ENCODE data around the gene KCNJ14.

Gene KCNJ14

GRCh38 chr19:48444129-48444935 lies 11.0 kb upstream of the KCNJ14 start:
- DNase-seq (ENCODE audit: low spot score), result no peak
- peak overlapping the region; percentile 75 for H3K27ac ChIP-seq
- TF ChIP-seq CTCF (conservative IDR thresholded peaks at IDR 0.05; ENCODE audit: low read depth), result no peak
- POLR2A ChIA-PET (ENCODE audit: low non-redundant PET), result no interaction called here
- CTCF ChIA-PET, result interaction anchor here (0.6 to 1.7 kb wide), 4 partner anchors 16 to 140 kb away, joined by 3 read pairs; no protein-coding TSS in a partner anchor

- DNase-seq (ENCODE audit: low spot score), result no peak
- CTCF ChIA-PET, result interaction anchor here (0.6 to 1.7 kb wide), 7 partner anchors 16 to 140 kb away, joined by 3 to 4 read pairs (median 3); partner anchors contain the start of gene KDELR1
- H3K27ac ChIP-seq, result peak overlapping the region; percentile 75
- no peak for TF ChIP-seq CTCF (conservative IDR thresholded peaks at IDR 0.05; ENCODE audit: low read depth)
- POLR2A ChIA-PET (ENCODE audit: low non-redundant PET), result interaction anchor here (1.0 kb wide), 2 partner anchors 48 to 174 kb away, joined by 3 read pairs; partner anchors contain the start of genes RPL18 and SPHK2
These were observed 10.5 kb upstream of the KCNJ14 start for GRCh38 chr19:48444936-48445200.

GRCh38 chr19:48445256-48445605 lies 10.1 kb upstream of the KCNJ14 start:
- ChIA-PET POLR2A (ENCODE audit: low non-redundant PET) (interaction anchor here (1.0 kb wide), 2 partner anchors 48 to 174 kb away, joined by 3 read pairs; partner anchors contain the start of genes RPL18 and SPHK2), CTCF (interaction anchor here (0.6 to 1.7 kb wide), 8 partner anchors 13 to 139 kb away, joined by 3 to 4 read pairs (median 3); partner anchors contain the start of gene KDELR1)
- peak overlapping the region; percentile 90 for H3K27ac ChIP-seq
- peak; percentile 91 for DNase-seq (ENCODE audit: low spot score)
- peak; percentile 77 for TF ChIP-seq CTCF (conservative IDR thresholded peaks at IDR 0.05; ENCODE audit: low read depth)

GRCh38 chr19:48445606-48446481 lies 9.5 kb upstream of the KCNJ14 start, which contains the start of gene GRWD1:
Gene GRWD1, plus strand, starts transcription at chr19:48445983. Its CDS starts 23 bp downstream, at chr19:48446006.
- TF ChIP-seq CTCF (conservative IDR thresholded peaks at IDR 0.05; ENCODE audit: low read depth), result 0 out of 2 replicates have a peak, but pooled peaks have one; percentile 29
- DNase-seq (ENCODE audit: low spot score), result peak; percentile 97
- ChIA-PET POLR2A (ENCODE audit: low non-redundant PET) (interaction anchor here (0.6 to 1.0 kb wide), 3 partner anchors 42 to 173 kb away, joined by 3 to 4 read pairs (median 3); partner anchors contain the start of genes RPL18 and SPHK2), CTCF (interaction anchor here (0.6 to 1.7 kb wide), 7 partner anchors 13 to 496 kb away, joined by 3 to 4 read pairs (median 3); partner anchors contain the start of gene KDELR1)
- peak within 1 kb of the TSS; percentile 90 for H3K27ac ChIP-seq

- ChIA-PET POLR2A (ENCODE audit: low non-redundant PET) (no interaction called here), CTCF (interaction anchor here (0.7 kb wide), 1 partner anchor 495 kb away, joined by 3 read pairs; no protein-coding TSS in a partner anchor)
- DNase-seq (ENCODE audit: low spot score), result no peak
- TF ChIP-seq CTCF (conservative IDR thresholded peaks at IDR 0.05; ENCODE audit: low read depth), result no peak
- H3K27ac ChIP-seq, result peak overlapping the region; percentile 90
These were observed 8.8 kb upstream of the KCNJ14 start for GRCh38 chr19:48446579-48446978.

GRCh38 chr19:48448563-48448962 lies 6.8 kb upstream of the KCNJ14 start:
- TF ChIP-seq CTCF (conservative IDR thresholded peaks at IDR 0.05; ENCODE audit: low read depth), result no peak
- ChIA-PET POLR2A (ENCODE audit: low non-redundant PET) (no interaction called here), CTCF (no interaction called here)
- DNase-seq (ENCODE audit: low spot score), result no peak
- H3K27ac ChIP-seq, result no peak overlapping the region

Data from RWPE1 (cell line).